DMS153 treated with DMSO at 0.1 percent for 48 hours (cell line): Measurements from ENCODE around the gene STRIT1.
"Not testable (repeated sequence)": the region's sequence is repeated elsewhere in the genome, so short reads cannot be mapped to it uniquely, and the experiment has no call there.

Experiments
- DNase-seq: peaks from one replicate; lab custom pipeline; 2025; ENCODE audit not compliant: unreplicated experiment; lab: John Stamatoyannopoulos, UW

Gene STRIT1

GRCh38 chr3:155313916-155314315 lies 20.4 kb upstream of the STRIT1 start:
- DNase-seq: no peak

DNA sequence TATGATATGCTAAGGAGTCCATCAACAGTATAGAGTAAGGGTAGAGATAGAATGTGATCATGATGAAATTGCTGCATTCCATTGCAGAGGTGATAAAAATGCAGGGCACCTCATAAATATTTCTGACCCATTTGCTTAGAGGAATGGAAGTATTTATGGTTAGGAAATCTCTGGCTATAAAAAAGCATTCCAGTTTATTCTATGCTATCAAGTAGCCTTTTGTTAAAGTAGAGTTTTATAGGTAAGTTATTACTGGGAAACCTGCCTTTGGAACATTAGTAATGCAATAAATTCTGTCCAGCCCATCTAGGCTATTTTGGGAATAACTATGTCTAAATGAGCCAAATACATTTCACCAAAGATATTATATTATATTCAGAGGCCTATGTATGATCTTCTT lies 19.8 kb upstream of the STRIT1 start:
- no peak for DNase-seq

DNA sequence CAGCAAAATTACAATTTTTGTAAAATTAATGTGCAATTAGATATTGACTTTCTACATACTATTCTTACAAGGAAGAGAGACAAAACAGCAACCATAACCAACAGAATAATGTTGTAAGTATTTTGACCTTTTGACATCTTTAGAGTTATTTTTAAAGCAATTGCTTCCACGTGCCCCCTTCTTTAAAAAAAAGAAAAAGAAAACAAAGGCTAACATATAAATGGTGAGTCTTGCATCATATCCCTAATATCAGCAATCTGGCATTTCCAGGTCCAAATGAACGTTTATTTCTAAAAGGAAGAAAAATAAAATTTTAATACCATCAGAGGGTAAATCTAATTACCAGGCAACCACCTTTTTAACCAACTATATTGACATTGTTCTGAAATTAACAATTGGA lies 19.3 kb upstream of the STRIT1 start:
- no peak for DNase-seq

- no peak for DNase-seq
These were observed 16.1 kb upstream of the STRIT1 start for GRCh38 chr3:155309581-155309980.

DNA sequence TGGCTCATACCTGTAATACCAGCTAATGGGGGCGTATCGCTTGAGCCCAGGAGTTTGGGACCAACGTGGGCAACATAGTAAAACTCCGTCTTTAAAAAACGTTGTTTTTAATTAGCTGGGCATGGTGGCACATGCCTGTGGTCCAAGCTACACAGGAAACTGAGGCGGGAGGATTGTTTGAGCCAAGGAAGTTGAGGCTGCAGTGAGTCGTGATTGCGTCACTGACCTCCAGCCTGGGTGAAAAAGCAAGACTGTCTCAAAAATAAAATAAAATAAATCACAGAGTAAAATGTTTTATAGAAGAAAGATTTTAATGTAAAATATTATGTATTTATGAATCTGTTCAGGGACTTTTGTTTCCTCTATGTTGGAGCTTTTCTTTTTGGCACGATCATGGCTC lies 15.3 kb upstream of the STRIT1 start:
- no peak for DNase-seq

GRCh38 chr3:155307183-155307582 lies 13.7 kb upstream of the STRIT1 start:
- no peak for DNase-seq

- DNase-seq: no peak
These were observed 10.9 kb upstream of the STRIT1 start for GRCh38 chr3:155304394-155304793.

- DNase-seq: no peak
These were observed 10.1 kb upstream of the STRIT1 start for GRCh38 chr3:155303540-155304097.

- DNase-seq: no peak
These were observed 9.4 kb upstream of the STRIT1 start for GRCh38 chr3:155302891-155303290.

GRCh38 chr3:155302481-155302880 lies 9.0 kb upstream of the STRIT1 start:
- no peak for DNase-seq

DNA sequence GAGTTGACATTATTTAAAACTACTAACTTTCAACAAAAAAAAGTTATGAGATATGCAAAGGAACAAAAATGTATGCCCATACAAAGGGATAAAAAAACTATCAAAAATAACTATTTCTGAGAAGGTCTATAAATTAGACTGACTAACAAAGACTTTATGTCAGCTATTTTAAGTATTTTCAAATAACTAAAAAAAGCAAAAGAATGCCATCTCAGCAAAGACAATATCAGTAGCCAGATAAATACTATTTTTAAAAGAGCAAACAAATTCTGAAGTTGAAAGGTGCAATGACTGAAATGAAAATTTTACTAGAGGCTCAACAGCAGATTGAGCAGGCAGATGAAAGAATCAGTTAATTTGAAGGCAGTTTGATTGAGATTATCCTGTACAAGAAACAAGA lies 3.6 kb upstream of the STRIT1 start:
- DNase-seq: no peak

GRCh38 chr3:155296413-155296812 lies 2.9 kb upstream of the STRIT1 start:
- no peak for DNase-seq

GRCh38 chr3:155292693-155293092 lies 790 bp downstream of the STRIT1 start:
- DNase-seq: no peak

GRCh38 chr3:155292133-155292532 lies 1.4 kb downstream of the STRIT1 start:
- no peak for DNase-seq

DNA sequence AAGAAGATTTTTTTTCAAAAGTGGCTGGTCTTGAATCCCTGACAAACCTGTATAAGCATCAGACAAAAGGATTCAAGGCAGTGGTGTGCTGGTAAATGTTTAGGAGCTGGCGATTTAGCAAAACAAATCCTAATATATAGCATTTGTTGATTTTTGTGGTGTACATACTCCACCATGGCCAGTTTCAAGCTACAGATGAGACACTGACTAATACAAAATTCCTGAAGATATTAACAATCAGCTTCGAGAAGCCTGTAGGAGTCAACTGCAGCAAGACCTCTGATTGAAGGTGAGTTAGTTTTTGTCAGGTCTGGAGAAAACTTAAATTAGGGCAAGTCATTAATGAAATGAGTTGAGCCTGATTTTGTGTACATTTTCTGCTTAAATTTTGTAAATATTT lies 6.7 kb downstream of the STRIT1 start:
- no peak for DNase-seq

GRCh38 chr3:155285936-155286335 lies 7.5 kb downstream of the STRIT1 start:
- DNase-seq: no peak

GRCh38 chr3:155283092-155284056 lies 10.1 kb downstream of the STRIT1 start:
- DNase-seq: no peak

- DNase-seq: peak; percentile 10
These were observed 10.9 kb downstream of the STRIT1 start for GRCh38 chr3:155282385-155283091.

GRCh38 chr3:155281912-155282311 lies 11.6 kb downstream of the STRIT1 start:
- DNase-seq: no peak

DNA sequence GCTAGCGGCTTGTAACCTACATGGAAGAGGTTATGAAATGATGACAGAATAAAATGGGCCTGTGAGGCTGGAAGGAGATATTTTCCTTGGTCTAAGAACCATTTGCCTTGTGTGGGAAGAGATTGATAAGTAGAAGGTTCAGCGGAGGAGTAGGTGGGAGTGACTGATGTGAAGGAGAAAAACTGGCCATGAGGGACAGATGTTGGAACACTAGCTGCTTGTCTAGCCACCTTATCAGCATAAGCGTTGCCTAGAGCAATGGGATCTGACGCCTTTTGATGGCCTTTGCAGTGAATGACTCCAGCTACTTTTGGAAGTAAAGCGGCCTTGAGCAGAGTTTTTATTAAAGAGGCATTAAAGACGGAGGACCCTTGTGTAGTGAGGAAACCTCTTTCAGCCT lies 17.4 kb downstream of the STRIT1 start:
- not testable (repeated sequence) for DNase-seq

- not testable (repeated sequence) for DNase-seq
These were observed 18.2 kb downstream of the STRIT1 start for GRCh38 chr3:155275159-155275754.
